PC-3 (cell line): Measurements from ENCODE around the gene STAT5B. TPM values are rescaled to one million over a fixed set of nuclear protein-coding genes. Genes with fewer than 3 reads are reported as not detected.

ENCODE experiments used
- ATAC-seq: fragments of 200-7000 bp; cut with Tn5 transposase; 2 replicates; pipeline ENCODE4 v1.9.1; 2020; ENCODE audit warnings: mild to moderate bottlenecking, moderate library complexity
- BruUV-seq: library from RNA; stranded (reverse); fragments of 400-500 nt; replicated peaks from 2 replicates; lab custom pipeline; 2021; lab: Mats Ljungman, UMichigan
- CTCF ChIA-PET: fragments of 300-600 bp; sonication (Branson Sonifier 250); formaldehyde crosslinking; loops from one replicate; lab custom pipeline; 2022; ENCODE audit warnings: antibody characterized with exemption; lab: Charles Lee
- POLR2A ChIA-PET: fragments of 300-600 bp; sonication (Branson Sonifier 250); formaldehyde crosslinking; loops from one replicate; lab custom pipeline; 2022; ENCODE audit warnings: antibody characterized with exemption; ENCODE audit not compliant: unreplicated experiment; lab: Charles Lee
- DNase-seq: peaks from one replicate; pipeline ENCODE4 v3.0.0-alpha.2; 2015
- H2AFZ ChIP-seq: fragments of 300-600 bp; sonication (generic); 2 replicates; pipeline ENCODE4 v1.6.0; 2016; ENCODE audit warnings: antibody characterized with exemption, low read length
- H3F3A ChIP-seq: fragments of 300-600 bp; sonication (generic); one replicate; pipeline ENCODE4 v1.6.0; 2017; ENCODE audit warnings: antibody characterized with exemption, low read length, control low read depth, mild to moderate bottlenecking; ENCODE audit not compliant: unreplicated experiment
- H3K27ac ChIP-seq: fragments of 300-600 bp; sonication (generic); 2 replicates; pipeline ENCODE4 v1.5.1; 2016; ENCODE audit warnings: mild to moderate bottlenecking, low read length
- H3K27me3 ChIP-seq: fragments of 300-600 bp; sonication (generic); 2 replicates; pipeline ENCODE4 v1.6.1; 2016; ENCODE audit warnings: low read length, mixed read lengths
- H3K36me3 ChIP-seq: fragments of 300-600 bp; sonication (generic); 2 replicates; pipeline ENCODE4 v1.6.1; 2016; ENCODE audit warnings: low read depth, mixed run types, low read length, mixed read lengths
- H3K4me1 ChIP-seq: fragments of 300-600 bp; sonication (generic); 2 replicates; pipeline ENCODE4 v1.5.1; 2016; ENCODE audit warnings: low read length; ENCODE audit not compliant: insufficient read depth
- H3K4me2 ChIP-seq: fragments of 300-600 bp; sonication (generic); 2 replicates; pipeline ENCODE4 v1.6.0; 2016; ENCODE audit warnings: low read length
- H3K4me3 ChIP-seq: fragments of 300-600 bp; sonication (generic); 2 replicates; pipeline ENCODE4 v1.5.1; 2016; ENCODE audit warnings: mild to moderate bottlenecking, low read length, mixed read lengths
- H3K79me2 ChIP-seq: fragments of 300-600 bp; sonication (generic); 2 replicates; pipeline ENCODE4 v1.6.1; 2017; ENCODE audit warnings: low read length, mixed read lengths
- H3K9ac ChIP-seq: fragments of 300-600 bp; sonication (generic); 2 replicates; pipeline ENCODE4 v1.6.0; 2016; ENCODE audit warnings: mild to moderate bottlenecking, low read length
- H3K9me2 ChIP-seq: fragments of 300-600 bp; sonication (generic); replicated peaks from 2 replicates; pipeline ENCODE4 v1.6.1; 2016; ENCODE audit warnings: mixed run types, low read length, mixed read lengths
- H3K9me3 ChIP-seq: fragments of 300-600 bp; sonication (generic); 2 replicates; pipeline ENCODE4 v1.6.1; 2016; ENCODE audit warnings: low read length, mixed read lengths
- H4K20me1 ChIP-seq: fragments of 300-600 bp; sonication (generic); 2 replicates; pipeline ENCODE4 v1.6.1; 2016; ENCODE audit warnings: low read length, mixed read lengths
- CTCF ChIP-seq: fragments of 300-600 bp; sonication (generic); conservative IDR thresholded peaks from 2 replicates; pipeline ENCODE4 v1.5.1; 2017; ENCODE audit warnings: antibody characterized with exemption, low read depth, mild to moderate bottlenecking, low read length
- EZH2 ChIP-seq: fragments of 300-600 bp; sonication (generic); IDR thresholded peaks from one replicate; pipeline ENCODE4 v1.6.1; 2017; ENCODE audit warnings: antibody characterized with exemption, mild to moderate bottlenecking, low read length; ENCODE audit not compliant: unreplicated experiment
- EZH2phosphoT487 ChIP-seq: fragments of 300-600 bp; sonication (generic); IDR thresholded peaks from 2 replicates; pipeline ENCODE4 v1.6.1; 2018; ENCODE audit warnings: mild to moderate bottlenecking, antibody characterized with exemption, low read length, borderline replicate concordance
- intact Hi-C: fragments of 100-400 bp; cut with micrococcal nuclease; formaldehyde crosslinking; loops from 2 replicates; pipeline ENCODE4 v1.9.0; 2023
- total RNA-seq: library from RNA; depleted of rRNA; stranded (reverse); fragments of >200 nt; gene quantifications from 2 replicates; pipeline ENCODE4 v1.2.3, GENCODE V29; 2014

STAT5B gene
- total RNA-seq, 1 experiment from 2014 or later = not detected

- no peak for ATAC-seq
- Histone ChIP-seq H3K79me2 (no peaks in the 10 kb centered on the region), H3K9ac (no peak overlapping the region), H3K4me3 (no peak overlapping the region), H3F3A (no peaks in the 10 kb centered on the region), H2AFZ (no peak overlapping the region), H3K9me3 (no peaks in the 10 kb centered on the region), H4K20me1 (no peaks in the 10 kb centered on the region), H3K4me2 (no peak overlapping the region), H3K9me2 (no peaks in the 10 kb centered on the region), H3K4me1 (no peaks in the 10 kb centered on the region), H3K36me3 (no peaks in the 10 kb centered on the region), H3K27me3 (no peaks in the 10 kb centered on the region), H3K27ac (no peak overlapping the region)
- no peak for TF ChIP-seq EZH2phosphoT487
- no peak for TF ChIP-seq EZH2
- TF ChIP-seq CTCF = no peak
- DNase-seq = no peak
- CTCF ChIA-PET = no interaction called here
- POLR2A ChIA-PET = no interaction called here
- no TSS peak for BruUV-seq
- intact Hi-C loops = no loop called here
Observed at GRCh38 chr17:42260318-42260717, 15.9 kb downstream of the STAT5B start.

- Histone ChIP-seq H3K4me1 (no peaks in the 10 kb centered on the region), H2AFZ (no peak overlapping the region), H3K9ac (no peak overlapping the region), H4K20me1 (no peaks in the 10 kb centered on the region), H3K4me3 (no peak overlapping the region), H3K9me2 (no peaks in the 10 kb centered on the region), H3K36me3 (no peaks in the 10 kb centered on the region), H3K27ac (no peak overlapping the region), H3F3A (no peaks in the 10 kb centered on the region), H3K9me3 (no peaks in the 10 kb centered on the region), H3K4me2 (no peak overlapping the region), H3K79me2 (no peaks in the 10 kb centered on the region), H3K27me3 (no peaks in the 10 kb centered on the region)
- ATAC-seq = no peak
- TF ChIP-seq EZH2phosphoT487 (no peak), CTCF (no peak), EZH2 (no peak)
- no peak for DNase-seq
- POLR2A ChIA-PET = no interaction called here
- CTCF ChIA-PET = no interaction called here
- intact Hi-C loops = no loop called here
- no TSS peak for BruUV-seq
Observed at GRCh38 chr17:42255445-42255844, 20.7 kb downstream of the STAT5B start.

- Histone ChIP-seq H3K4me3 (no peak overlapping the region), H3K9me2 (no peaks in the 10 kb centered on the region), H2AFZ (no peak overlapping the region), H3K27me3 (no peaks in the 10 kb centered on the region), H3K4me2 (no peak overlapping the region), H3K36me3 (no peaks in the 10 kb centered on the region), H3K9me3 (no peaks in the 10 kb centered on the region), H4K20me1 (no peaks in the 10 kb centered on the region), H3F3A (no peaks in the 10 kb centered on the region), H3K9ac (no peak overlapping the region), H3K79me2 (no peaks in the 10 kb centered on the region), H3K4me1 (no peaks in the 10 kb centered on the region), H3K27ac (no peak overlapping the region)
- intact Hi-C loops = no loop called here
- TF ChIP-seq EZH2 = no peak
- no peak for TF ChIP-seq EZH2phosphoT487
- no peak for TF ChIP-seq CTCF
- ChIA-PET CTCF (no interaction called here), POLR2A (no interaction called here)
- BruUV-seq = no TSS peak
- ATAC-seq (no peak), DNase-seq (no peak)
Observed at GRCh38 chr17:42253578-42253977, 22.6 kb downstream of the STAT5B start.
